GM21529 (cell line): ENCODE measurements around the gene ARPC1B.

ENCODE experiments used
- ATAC-seq: cut with Tn5 transposase; IDR thresholded peaks from one replicate; pipeline ENCODE4 v1.9.1; 2021; ENCODE audit not compliant: unreplicated experiment

Gene ARPC1B

GRCh38 chr7:99440195-99440594, 65.7 kb downstream of the ARPC1B start:
- ATAC-seq = no peak
